ENCODE measurements around the gene MYEOV.

Gene MYEOV

GRCh38 chr11:69317401-69318092 is 23.6 kb downstream of the MYEOV start:
- no peak for DNase-seq (ENCODE audit: low spot score)

GRCh38 chr11:69318093-69318420 is 24.1 kb downstream of the MYEOV start:
- no peak for DNase-seq (ENCODE audit: low spot score)

GRCh38 chr11:69319255-69320106 is 25.5 kb downstream of the MYEOV start:
- DNase-seq (ENCODE audit: low spot score): no peak

- no peak for DNase-seq (ENCODE audit: low spot score)
These were observed 26.4 kb downstream of the MYEOV start for GRCh38 chr11:69320326-69320725.

GRCh38 chr11:69320756-69321741 is 27.1 kb downstream of the MYEOV start:
- no peak for DNase-seq (ENCODE audit: low spot score)

- no peak for DNase-seq (ENCODE audit: low spot score)
These were observed 28.0 kb downstream of the MYEOV start for GRCh38 chr11:69321877-69322361.

GRCh38 chr11:69325446-69325845 is 31.5 kb downstream of the MYEOV start:
- no peak for DNase-seq (ENCODE audit: low spot score)

- no peak for DNase-seq (ENCODE audit: low spot score)
These were observed 32.8 kb downstream of the MYEOV start for GRCh38 chr11:69326622-69327219.

- DNase-seq (ENCODE audit: low spot score): no peak
These were observed 33.8 kb downstream of the MYEOV start for GRCh38 chr11:69327741-69328191.

- no peak for DNase-seq (ENCODE audit: low spot score)
These were observed 34.3 kb downstream of the MYEOV start for GRCh38 chr11:69328231-69328630.

- no peak for DNase-seq (ENCODE audit: low spot score)
These were observed 35.6 kb downstream of the MYEOV start for GRCh38 chr11:69329581-69329980.

GRCh38 chr11:69330330-69330729 is 36.4 kb downstream of the MYEOV start:
- no peak for DNase-seq (ENCODE audit: low spot score)

- no peak for DNase-seq (ENCODE audit: low spot score)
These were observed 39.3 kb downstream of the MYEOV start for GRCh38 chr11:69333149-69333710.

- no peak for DNase-seq (ENCODE audit: low spot score)
These were observed 39.9 kb downstream of the MYEOV start for GRCh38 chr11:69333879-69334278.

- no peak for DNase-seq (ENCODE audit: low spot score)
These were observed 41.2 kb downstream of the MYEOV start for GRCh38 chr11:69335007-69335780.

GRCh38 chr11:69335781-69336405 is 41.9 kb downstream of the MYEOV start:
- DNase-seq (ENCODE audit: low spot score): no peak

- DNase-seq (ENCODE audit: low spot score): peak; percentile 20
These were observed 43.3 kb downstream of the MYEOV start for GRCh38 chr11:69337211-69337721.

- DNase-seq (ENCODE audit: low spot score): no peak
These were observed 45.2 kb downstream of the MYEOV start for GRCh38 chr11:69339041-69339733.

- DNase-seq (ENCODE audit: low spot score): no peak
These were observed 46.1 kb downstream of the MYEOV start for GRCh38 chr11:69339983-69340565.
